H9 (cell line): ENCODE measurements around the gene DOCK11. TPM values are rescaled to one million over a fixed set of nuclear protein-coding genes. Genes with fewer than 3 reads are reported as not detected.

Source experiments
- DNase-seq: peaks from one replicate; pipeline ENCODE4 v3.0.0-alpha.2; 2017
- H2AFZ ChIP-seq: one replicate; pipeline ENCODE4 v1.6.1; 2013; ENCODE audit warnings: mild to moderate bottlenecking, low read length, control low read depth, moderate library complexity
- H2AK5ac ChIP-seq: 2 replicates; pipeline ENCODE4 v1.6.1; 2013; ENCODE audit warnings: low read length, control low read depth, mixed read lengths; ENCODE audit not compliant: insufficient read length
- H2BK120ac ChIP-seq: one replicate; pipeline ENCODE4 v1.6.1; 2013; ENCODE audit warnings: low read depth, mild to moderate bottlenecking, low read length, control low read depth, inconsistent platforms; ENCODE audit not compliant: poor library complexity, severe bottlenecking
- H2BK12ac ChIP-seq: 2 replicates; pipeline ENCODE4 v1.6.1; 2013; ENCODE audit warnings: low read length, control low read depth, mixed read lengths, low read depth; ENCODE audit not compliant: insufficient read length
- H2BK15ac ChIP-seq: 2 replicates; pipeline ENCODE4 v1.6.1; 2013; ENCODE audit warnings: low read depth, low read length, control low read depth
- H2BK20ac ChIP-seq: one replicate; pipeline ENCODE4 v1.6.1; 2013; ENCODE audit warnings: low read depth, mild to moderate bottlenecking, low read length, control low read depth, inconsistent platforms; ENCODE audit not compliant: poor library complexity, severe bottlenecking
- H2BK5ac ChIP-seq: 2 replicates; pipeline ENCODE4 v1.6.1; 2013; ENCODE audit warnings: low read length, control low read depth, mixed read lengths; ENCODE audit not compliant: insufficient read length
- H3K14ac ChIP-seq: 2 replicates; pipeline ENCODE4 v1.6.1; 2013; ENCODE audit warnings: low read length, control low read depth; ENCODE audit not compliant: insufficient read depth
- H3K18ac ChIP-seq: 2 replicates; pipeline ENCODE4 v1.6.1; 2013; ENCODE audit warnings: low read depth, mild to moderate bottlenecking, mixed read lengths, low read length, control low read depth; ENCODE audit not compliant: insufficient read length
- H3K23ac ChIP-seq: 2 replicates; pipeline ENCODE4 v1.6.1; 2013; ENCODE audit warnings: low read length, control low read depth, mixed read lengths, low read depth; ENCODE audit not compliant: insufficient read length
- H3K23me2 ChIP-seq: 2 replicates; pipeline ENCODE4 v1.6.1; 2013; ENCODE audit warnings: low read depth, mild to moderate bottlenecking, mixed read lengths, low read length, control low read depth; ENCODE audit not compliant: insufficient read length, poor library complexity, severe bottlenecking
- H3K27ac ChIP-seq: 2 replicates; pipeline ENCODE4 v1.5.1; 2013; ENCODE audit warnings: low read length, control low read depth, mixed read lengths, low read depth; ENCODE audit not compliant: insufficient read length
- H3K27me3 ChIP-seq: 2 replicates; pipeline ENCODE4 v1.6.1; 2013; ENCODE audit warnings: low read length, control low read depth, inconsistent platforms; ENCODE audit not compliant: insufficient read depth
- H3K4ac ChIP-seq: 2 replicates; pipeline ENCODE4 v1.6.1; 2013; ENCODE audit warnings: low read depth, mild to moderate bottlenecking, control low read depth, inconsistent platforms, low read length, moderate library complexity
- H3K4me1 ChIP-seq: 2 replicates; pipeline ENCODE4 v1.6.1; 2013; ENCODE audit warnings: low read length, control low read depth, inconsistent platforms; ENCODE audit not compliant: insufficient read depth
- H3K4me2 ChIP-seq: 2 replicates; pipeline ENCODE4 v1.6.1; 2013; ENCODE audit warnings: low read length, control low read depth, mixed read lengths; ENCODE audit not compliant: insufficient read length, insufficient read depth
- H3K56ac ChIP-seq: 2 replicates; pipeline ENCODE4 v1.6.1; 2013; ENCODE audit warnings: low read depth, mild to moderate bottlenecking, mixed read lengths, low read length, control low read depth; ENCODE audit not compliant: insufficient read length
- H3K79me1 ChIP-seq: 2 replicates; pipeline ENCODE4 v1.6.1; 2013; ENCODE audit warnings: low read depth, mild to moderate bottlenecking, moderate library complexity, low read length, control low read depth, inconsistent platforms; ENCODE audit not compliant: insufficient read depth, poor library complexity, severe bottlenecking
- H3K79me2 ChIP-seq: 2 replicates; pipeline ENCODE4 v1.6.1; 2013; ENCODE audit warnings: low read length, control low read depth, inconsistent platforms; ENCODE audit not compliant: insufficient read depth
- H3K9ac ChIP-seq: 2 replicates; pipeline ENCODE4 v1.6.1; 2013; ENCODE audit warnings: low read length, control low read depth, mixed read lengths; ENCODE audit not compliant: insufficient read length; ENCODE audit errors: extremely low read depth
- H3K9me3 ChIP-seq: one replicate; pipeline ENCODE4 v1.6.1; 2013; ENCODE audit warnings: low read depth, low read length, inconsistent platforms; ENCODE audit not compliant: control insufficient read depth
- H3T11ph ChIP-seq: one replicate; pipeline ENCODE4 v1.6.1; 2013; ENCODE audit warnings: mild to moderate bottlenecking, low read length, control low read depth, inconsistent platforms
- H4K20me1 ChIP-seq: one replicate; pipeline ENCODE4 v1.6.1; 2013; ENCODE audit not compliant: control insufficient read depth, insufficient read length, insufficient read depth
- H4K5ac ChIP-seq: 2 replicates; pipeline ENCODE4 v1.6.1; 2013; ENCODE audit warnings: low read depth, mild to moderate bottlenecking, mixed read lengths, low read length, control low read depth; ENCODE audit not compliant: insufficient read length
- H4K8ac ChIP-seq: replicated peaks from 2 replicates; pipeline ENCODE4 v1.6.1; 2013; ENCODE audit warnings: low read length, control low read depth, mixed read lengths, low read depth; ENCODE audit not compliant: insufficient read length
- H4K91ac ChIP-seq: 2 replicates; pipeline ENCODE4 v1.6.1; 2013; ENCODE audit warnings: low read depth, mild to moderate bottlenecking, moderate library complexity, mixed read lengths, low read length, control low read depth; ENCODE audit not compliant: insufficient read length
- H3K27ac Mint-ChIP-seq, 3 experiments: 2 replicates in 2 of 3; 3 replicates in 1 of 3; pipeline ENCODE4 v1.8.0; 2020 to 2021; ENCODE audit warnings: mixed read lengths in 3 of 3, mild to moderate bottlenecking in 1 of 3, moderate library complexity in 1 of 3
- H3K27me3 Mint-ChIP-seq: 2 replicates; pipeline ENCODE4 v1.8.0; 2021; ENCODE audit warnings: low read depth, mild to moderate bottlenecking, moderate library complexity, mixed read lengths
- H3K36me3 Mint-ChIP-seq, 3 experiments: 2 replicates in 2 of 3; 3 replicates in 1 of 3; pipeline ENCODE4 v1.8.0; 2020 to 2021; ENCODE audit warnings: low read depth in 3 of 3, mixed read lengths in 3 of 3; ENCODE audit not compliant: insufficient read depth in 1 of 3
- H3K4me1 Mint-ChIP-seq, 2 experiments: 2 replicates each; pipeline ENCODE4 v1.8.0; 2020; ENCODE audit warnings: mixed read lengths in 2 of 2
- H3K4me3 Mint-ChIP-seq, 2 experiments: 2 replicates in 1 of 2; 3 replicates in 1 of 2; pipeline ENCODE4 v1.8.0; 2020 to 2021; ENCODE audit warnings: mild to moderate bottlenecking in 2 of 2, mixed read lengths in 2 of 2, moderate library complexity in 1 of 2
- H3K9me3 Mint-ChIP-seq, 2 experiments: 2 replicates in 1 of 2; 3 replicates in 1 of 2; pipeline ENCODE4 v1.8.0; 2020; ENCODE audit warnings: mild to moderate bottlenecking in 2 of 2, mixed read lengths in 2 of 2, moderate library complexity in 1 of 2
- CTCF ChIP-seq: fragments of 200-600 bp; sonication (generic); conservative IDR thresholded peaks from 3 replicates; pipeline ENCODE4 v1.8.0; 2021; ENCODE audit warnings: antibody characterized with exemption, mild to moderate bottlenecking
- WGBS: extraction: QIAGEN DNeasy Blood & Tissue Kit; methylation state at CpG from one replicate; pipeline ENCODE4 v1.1.7; 2013; ENCODE audit warnings: missing lambda C conversion rate, low lambda C conversion rate, mixed read lengths; ENCODE audit not compliant: insufficient read length; ENCODE audit errors: extremely low coverage; 5-methylcytosine and 5-hydroxymethylcytosine counted together
- total RNA-seq: library from RNA; stranded (reverse); gene quantifications from 2 replicates; pipeline ENCODE4 v1.2.1, GENCODE V29; 2021

Gene DOCK11
- total RNA-seq, 1 experiment from 2014 or later, result 6.2 TPM

- Mint-ChIP-seq H3K4me1 (no peaks in the 10 kb centered on the region), H3K27me3 (no peaks in the 10 kb centered on the region)
- TF ChIP-seq CTCF, result no peak
Observed at GRCh38 chrX:118623062-118623461, 127.4 kb downstream of the DOCK11 start.

More at GRCh38 chrX:118623062-118623461, 127.4 kb downstream of the DOCK11 start:
- Histone ChIP-seq H2AFZ (no peak overlapping the region), H3K79me2 (no peaks in the 10 kb centered on the region), H2BK5ac (no peak overlapping the region), H3K23ac (no peak overlapping the region), H2BK12ac (no peak overlapping the region), H3K4me1 (no peaks in the 10 kb centered on the region), H3K4ac (no peak overlapping the region), H3K18ac (no peak overlapping the region), H2BK15ac (no peak overlapping the region), H3K9me3 (peaks cover 12% of the 10 kb centered on the region), H4K20me1 (no peaks in the 10 kb centered on the region), H4K8ac (no peak overlapping the region), H3K56ac (no peak overlapping the region), H3T11ph (no peak overlapping the region), H2BK20ac (no peak overlapping the region), H3K23me2 (no peaks in the 10 kb centered on the region), H3K9ac (no peak overlapping the region), H2AK5ac (no peak overlapping the region), H4K91ac (no peak overlapping the region), H4K5ac (no peak overlapping the region), H2BK120ac (no peak overlapping the region), H3K14ac (no peak overlapping the region), H3K27ac (no peak overlapping the region), H3K79me1 (no peaks in the 10 kb centered on the region), H3K27me3 (no peaks in the 10 kb centered on the region), H3K4me2 (no peak overlapping the region)
- Mint-ChIP-seq H3K9me3 (peaks cover 0 to 35% of the 10 kb centered on the region in 2 experiments; a peak in 3 of 5 replicates), H3K36me3 (peaks cover 0 to 3% (median 2%) of the 10 kb centered on the region in 3 experiments; a peak in 3 of 7 replicates), H3K4me3 (no peak overlapping the region), H3K27ac (no peak overlapping the region; a peak in 1 of 7 replicates)
- WGBS, result no CpG with 5 or more reads among the region's 3 CpGs
- no peak for DNase-seq
